Posterior cingulate gyrus (tissue), 11 donors: Measurements from ENCODE around the gene CCDC194.

Source experiments
- DNase-seq, 10 donors: peaks; one replicate each; pipeline versions ENCODE4 v3.0.0 to v3.0.0-alpha.2; 2020 to 2021; ENCODE audit warnings: mixed read lengths in 3 of 10
- intact Hi-C: fragments of 100-400 bp; cut with DNase I; formaldehyde crosslinking; loops from one replicate; pipeline ENCODE4 v1.15.1; 2023

The CCDC194 gene, protein sequence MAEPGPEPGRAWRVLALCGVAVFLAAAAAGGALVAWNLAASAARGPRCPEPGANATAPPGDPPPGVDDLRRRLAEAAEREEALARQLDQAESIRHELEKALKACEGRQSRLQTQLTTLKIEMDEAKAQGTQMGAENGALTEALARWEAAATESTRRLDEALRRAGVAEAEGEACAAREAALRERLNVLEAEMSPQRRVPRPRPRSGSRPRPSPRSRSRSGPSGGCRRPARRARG

DNA sequence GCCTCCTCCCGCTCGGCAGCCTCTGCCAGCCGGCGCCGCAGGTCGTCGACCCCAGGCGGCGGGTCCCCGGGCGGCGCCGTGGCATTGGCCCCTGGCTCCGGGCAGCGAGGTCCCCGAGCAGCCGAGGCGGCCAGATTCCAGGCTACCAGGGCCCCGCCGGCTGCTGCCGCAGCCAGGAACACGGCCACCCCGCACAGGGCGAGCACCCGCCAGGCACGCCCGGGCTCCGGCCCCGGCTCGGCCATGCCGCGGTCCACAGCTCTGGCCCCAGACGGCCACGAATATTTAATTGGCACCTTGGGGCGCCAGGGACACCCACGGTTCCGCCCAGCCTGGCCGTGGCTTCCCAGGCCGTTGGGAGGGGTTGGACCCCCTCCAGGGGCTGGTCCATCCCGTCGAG, at the start of gene CCDC194:
CCDC194 (minus strand) TSS at position 283 of the 400 bp plus-strand sequence; CDS start at position 245, 38 bp downstream.
- no peak for DNase-seq
- intact Hi-C loops: no loop called here

GRCh38 chr19:17441241-17442021, 47.4 kb upstream of the CCDC194 start:
- peak in 2 of 10 donors; percentile 10 to 38 for DNase-seq
- intact Hi-C loops: no loop called here

DNA sequence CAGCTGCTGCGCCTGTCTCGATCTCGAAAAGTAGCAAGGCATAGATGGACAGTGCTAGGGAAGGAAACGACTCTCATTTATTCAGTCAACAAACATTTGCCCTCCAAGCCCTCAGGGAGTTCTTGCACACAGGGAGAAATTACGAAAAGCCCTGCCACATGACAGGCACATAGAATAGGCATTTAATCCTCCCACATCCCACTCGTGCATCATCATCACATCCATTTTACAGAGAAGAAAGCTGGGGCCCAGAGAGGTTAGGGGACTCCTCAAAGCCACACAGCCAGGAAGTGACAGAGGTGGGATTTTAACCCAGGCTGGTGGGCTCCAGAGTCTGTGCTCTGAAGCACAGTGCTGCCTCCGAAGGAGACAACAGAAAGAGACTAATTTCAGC, 42.9 kb upstream of the CCDC194 start:
- no peak for DNase-seq

DNA sequence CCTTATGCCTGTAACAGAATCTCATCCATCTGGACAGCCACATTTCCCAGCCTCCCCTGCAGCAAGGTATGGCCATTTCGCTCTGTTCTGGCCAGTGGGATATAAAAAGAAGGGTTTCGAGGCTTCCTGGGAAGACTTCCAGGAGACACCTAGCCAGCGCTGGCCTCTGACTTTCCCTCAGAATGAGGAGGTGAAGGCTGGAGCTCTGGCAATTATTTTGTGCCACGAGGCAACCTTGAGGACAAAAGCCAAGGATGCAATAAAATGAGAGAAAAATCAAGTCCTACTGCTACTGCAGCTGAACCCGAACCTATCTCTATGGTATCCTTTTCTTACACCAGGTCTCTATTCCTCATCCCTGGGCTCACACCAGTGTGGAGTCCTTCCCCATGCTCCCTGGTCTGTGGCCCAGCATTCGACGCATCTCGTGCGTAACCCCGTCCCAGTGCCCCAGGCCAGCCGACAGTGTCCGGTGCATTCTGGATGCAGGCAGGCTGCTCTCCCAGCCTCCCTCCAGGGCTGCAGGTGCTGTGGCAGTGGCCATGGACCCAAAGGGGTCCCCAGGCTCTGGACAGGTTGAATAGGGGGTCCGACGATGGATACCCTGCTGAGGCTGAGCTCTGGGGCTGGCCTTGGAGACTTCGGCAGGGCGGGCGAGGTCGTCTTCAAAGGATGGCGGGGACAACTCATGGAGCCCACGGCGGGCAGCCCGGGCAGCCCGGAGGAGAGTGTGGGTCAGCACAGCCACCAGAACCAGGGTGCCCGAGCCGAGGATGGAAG, 42.3 kb upstream of the CCDC194 start:
- peak in 1 of 10 donors; percentile 31 for DNase-seq
- intact Hi-C loops: no loop called here

More for the DNA sequence above, 42.9 kb upstream of the CCDC194 start:
- intact Hi-C loops: no loop called here

- no peak for DNase-seq
- intact Hi-C loops: no loop called here
Observed at GRCh38 chr19:17435218-17435617, 41.2 kb upstream of the CCDC194 start.

GRCh38 chr19:17431417-17431816, 37.4 kb upstream of the CCDC194 start:
- intact Hi-C loops: no loop called here
- no peak for DNase-seq

GRCh38 chr19:17429641-17430113, 35.7 kb upstream of the CCDC194 start:
- no peak for DNase-seq
- intact Hi-C loops: no loop called here

DNA sequence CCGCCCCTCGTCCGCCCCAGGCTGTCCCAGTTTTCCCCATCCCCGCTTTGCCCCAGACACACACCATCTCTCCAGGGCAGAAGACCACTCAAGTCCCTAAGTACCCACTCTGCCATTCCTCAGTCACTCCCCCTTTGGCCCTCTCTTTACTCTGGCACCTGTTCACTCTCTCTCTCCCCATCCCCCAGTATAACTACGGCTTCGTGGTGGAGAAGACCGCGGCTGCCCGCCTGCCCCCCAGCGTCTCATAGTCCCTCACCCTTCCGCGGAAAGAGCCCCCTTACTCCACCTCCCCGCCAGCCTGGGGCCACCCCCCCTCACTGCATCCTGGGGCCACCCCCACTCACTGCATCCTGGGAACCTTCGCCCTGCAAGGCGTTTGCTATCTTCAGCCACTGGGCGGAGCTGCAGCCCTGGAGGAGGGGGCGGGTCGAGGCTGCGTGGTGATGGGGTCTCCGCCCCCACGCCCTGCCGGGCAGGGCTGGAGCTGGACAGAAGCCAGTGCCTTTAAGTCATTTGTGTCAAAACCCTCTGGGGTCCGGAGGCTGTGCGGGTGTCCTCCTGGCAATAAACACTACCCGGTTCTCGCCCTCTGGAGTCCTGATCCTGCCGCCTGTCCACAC, 30.9 kb upstream of the CCDC194 start:
- peak in 8 of 10 donors; percentile 29 to 94 (median 51) for DNase-seq
- intact Hi-C loops: no loop called here

DNA sequence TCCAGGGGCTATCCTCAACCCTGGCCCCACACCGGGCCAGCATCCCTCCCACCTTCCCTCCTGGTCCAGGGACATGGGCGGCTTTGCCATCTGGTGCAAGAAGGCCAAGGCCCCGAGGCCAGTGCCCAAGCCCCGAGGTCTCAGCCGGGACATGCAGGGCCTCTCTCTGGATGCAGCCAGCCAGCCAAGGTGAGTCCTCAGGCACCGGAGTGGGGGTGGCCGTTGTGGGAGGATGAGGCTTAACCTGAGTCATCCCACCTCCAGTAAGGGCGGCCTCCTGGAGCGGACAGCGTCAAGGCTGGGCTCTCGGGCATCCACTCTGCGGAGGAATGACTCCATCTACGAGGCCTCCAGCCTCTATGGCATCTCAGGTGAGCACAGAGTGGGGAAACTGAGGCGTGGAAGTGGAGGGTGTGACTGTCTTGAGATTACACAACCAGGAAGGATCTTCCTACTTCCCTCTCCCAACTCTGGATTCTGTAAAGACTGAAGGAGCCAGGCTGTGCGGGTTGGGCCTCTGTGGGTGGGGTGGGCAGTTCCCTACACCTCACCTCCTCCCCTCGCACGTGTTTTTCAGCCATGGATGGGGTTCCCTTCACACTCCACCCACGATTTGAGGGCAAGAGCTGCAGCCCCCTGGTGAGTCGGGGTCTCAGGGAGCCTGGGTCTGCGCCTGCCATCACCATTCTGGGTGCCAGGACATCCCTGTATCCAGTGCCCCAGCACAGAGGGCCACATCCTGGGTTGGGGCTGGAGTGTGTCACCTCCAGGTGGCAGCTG, 29.6 kb upstream of the CCDC194 start:
- intact Hi-C loops: no loop called here
- peak in 1 of 10 donors; percentile 84 for DNase-seq

GRCh38 chr19:17421942-17422341, 27.9 kb upstream of the CCDC194 start:
- DNase-seq: no peak
- intact Hi-C loops: no loop called here

GRCh38 chr19:17420475-17420924, 26.5 kb upstream of the CCDC194 start:
- peak in 2 of 10 donors; percentile 15 to 81 for DNase-seq
- intact Hi-C loops: no loop called here

DNA sequence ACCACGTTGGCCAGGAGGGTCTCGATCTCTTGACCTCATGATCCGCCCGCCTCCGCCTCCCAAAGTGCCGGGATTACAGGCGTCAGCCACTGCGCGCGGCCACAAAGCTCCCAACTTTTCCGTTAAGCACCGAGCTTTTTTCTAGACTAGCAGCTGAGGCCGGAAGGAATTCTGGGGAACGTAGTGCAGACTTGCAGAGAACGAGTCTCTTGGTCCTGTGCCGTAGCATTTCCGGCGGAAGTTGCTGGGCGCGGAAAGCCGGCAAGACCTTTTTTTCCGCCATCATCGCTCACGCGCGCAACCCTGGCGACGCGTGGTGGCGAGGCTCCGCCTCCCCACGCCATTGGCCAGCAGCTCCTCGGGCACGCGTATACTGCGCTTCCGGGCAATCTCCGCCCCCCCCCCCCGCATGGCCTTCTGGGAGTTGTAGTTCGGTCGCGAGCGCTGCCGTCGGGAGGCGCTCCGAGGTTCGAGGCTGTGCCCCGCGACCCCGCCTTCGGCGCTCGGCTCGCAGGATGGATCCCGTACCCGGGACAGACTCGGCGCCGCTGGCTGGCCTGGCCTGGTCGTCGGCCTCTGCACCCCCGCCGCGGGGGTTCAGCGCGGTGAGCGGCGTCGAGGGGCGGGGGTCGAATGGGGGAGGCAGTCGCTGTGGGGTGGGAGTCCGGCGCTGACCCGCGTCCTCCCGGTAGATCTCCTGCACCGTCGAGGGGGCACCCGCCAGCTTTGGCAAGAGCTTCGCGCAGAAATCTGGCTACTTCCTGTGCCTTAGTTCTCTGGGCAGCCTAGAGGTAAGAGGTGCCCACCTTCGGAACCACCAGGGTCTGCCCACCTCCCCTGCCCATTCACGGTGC, 25.9 kb upstream of the CCDC194 start, which contains the start of gene MVB12A:
MVB12A (plus strand) TSS at position 427 of the 854 bp plus-strand sequence; CDS start at position 516, 89 bp downstream.
- DNase-seq: peak; percentile 96 to 100 (median 98)
- intact Hi-C loops: no loop called here

GRCh38 chr19:17419154-17419620, 25.2 kb upstream of the CCDC194 start:
- intact Hi-C loops: no loop called here
- no peak for DNase-seq

DNA sequence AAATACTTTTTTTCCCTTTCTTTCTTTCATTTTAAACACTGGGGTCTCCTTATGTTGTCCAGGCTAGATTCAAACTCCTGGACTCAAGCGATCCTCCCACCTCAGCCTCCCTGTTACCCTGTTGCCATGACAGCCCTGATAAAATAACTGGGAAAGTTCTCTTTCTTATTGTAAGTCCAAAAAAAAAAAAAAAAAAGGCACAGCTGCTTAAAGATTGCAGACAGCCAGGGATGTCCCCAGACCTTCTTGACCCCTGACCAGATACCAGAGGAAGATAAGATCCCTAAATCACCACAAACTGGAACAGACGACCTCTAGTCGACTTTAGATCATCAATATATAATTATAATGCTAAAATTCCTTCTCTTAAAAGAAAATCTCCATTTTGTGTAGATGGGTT, 24.7 kb upstream of the CCDC194 start:
- intact Hi-C loops: no loop called here
- no peak for DNase-seq

- intact Hi-C loops: no loop called here
- DNase-seq: no peak
Observed at GRCh38 chr19:17415121-17415520, 21.1 kb upstream of the CCDC194 start.

DNA sequence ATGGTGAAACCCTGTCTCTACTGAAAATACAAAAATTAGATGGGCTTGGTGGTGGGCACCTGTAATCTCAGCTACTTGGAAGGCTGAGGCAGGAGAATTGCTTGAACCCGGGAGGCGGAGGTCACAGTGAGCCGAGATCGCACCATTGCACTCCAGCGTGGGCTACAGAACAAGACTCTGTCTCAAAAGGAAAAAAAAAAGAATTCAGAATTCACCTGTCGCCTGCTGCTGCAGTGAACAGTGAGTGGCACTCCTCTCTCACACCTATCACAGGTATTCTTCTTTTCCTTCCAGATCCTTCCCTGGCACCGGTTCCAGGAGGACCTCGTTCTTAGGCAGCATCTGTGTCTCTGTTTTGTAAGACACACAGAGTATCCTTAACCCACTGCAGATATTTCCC, 20.1 kb upstream of the CCDC194 start:
- intact Hi-C loops: no loop called here
- no peak for DNase-seq

GRCh38 chr19:17411801-17412200, 17.8 kb upstream of the CCDC194 start:
- intact Hi-C loops: no loop called here
- no peak for DNase-seq

- intact Hi-C loops: no loop called here
Observed at GRCh38 chr19:17409990-17410389, 16.0 kb upstream of the CCDC194 start.

DNA sequence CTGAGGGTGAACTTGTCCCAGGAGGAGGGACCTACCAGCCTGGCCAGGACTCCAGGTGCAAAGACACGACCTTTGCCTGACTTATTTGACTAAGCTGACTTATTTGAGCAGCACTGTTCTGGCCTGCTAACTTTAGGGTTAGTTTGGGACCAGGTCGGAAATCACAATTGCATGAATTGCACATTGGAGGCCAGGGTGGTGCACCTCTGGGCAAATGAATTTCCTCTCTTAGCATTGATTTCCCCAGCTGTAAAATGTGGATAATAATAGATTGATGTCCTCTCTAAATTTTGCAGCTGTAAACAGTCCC, 12.8 kb upstream of the CCDC194 start:
- intact Hi-C loops: no loop called here
- DNase-seq: no peak

More at GRCh38 chr19:17409990-17410389, 16.0 kb upstream of the CCDC194 start:
- no peak for DNase-seq
